Vagina (tissue), 2 donors: ENCODE results near the gene LTBP2.

Source experiments
- CTCF ChIP-seq, 3 experiments: fragments of 450-650 bp in 2 of 3; fragments of 200-600 bp in 1 of 3; sonication (generic) in 1 of 3; IDR thresholded peaks; one replicate each; pipeline ENCODE4 v1.5.1; 2017 to 2019; ENCODE audit warnings: antibody characterized with exemption in 3 of 3, mild to moderate bottlenecking in 2 of 3, moderate library complexity in 2 of 3
- POLR2A ChIP-seq, 2 donors: fragments of 450-650 bp; IDR thresholded peaks; one replicate each; pipeline ENCODE4 v1.6.1; 2017; ENCODE audit warnings: antibody characterized with exemption in 2 of 2, mild to moderate bottlenecking in 2 of 2, moderate library complexity in 2 of 2

GRCh38 chr14:74482571-74482970, 129.5 kb downstream of the LTBP2 start:
- no peak for TF ChIP-seq CTCF (IDR thresholded peaks at IDR 0.05)
- TF ChIP-seq POLR2A (IDR thresholded peaks at IDR 0.05), result no peak
